HepG2 (cell line): ENCODE data around the gene GAB3. TPM values are rescaled to one million over a fixed set of nuclear protein-coding genes. Genes with fewer than 3 reads are reported as not detected.

Source experiments
- ATAC-seq: fragments of 200-7000 bp; cut with Tn5 transposase; 3 replicates; pipeline ENCODE4 v1.9.1; 2020; ENCODE audit warnings: mild to moderate bottlenecking, moderate library complexity
- BruUV-seq: library from RNA; stranded (reverse); fragments of 400-500 nt; replicated peaks from 2 replicates; lab custom pipeline; 2021; lab: Mats Ljungman, UMichigan
- CTCF ChIA-PET: fragments of 300-600 bp; formaldehyde crosslinking; extraction: SDS; loops from one replicate; lab custom pipeline; 2021; ENCODE audit warnings: low total read pairs, inconsistent platforms, low intra/inter-chr PET ratio; lab: Yijun Ruan, JAX
- POLR2A ChIA-PET: fragments of 350-600 bp; sonication (Branson Sonifier 250); formaldehyde crosslinking; loops from one replicate; lab custom pipeline; 2020; ENCODE audit warnings: antibody characterized with exemption, inconsistent platforms; lab: Yijun Ruan, JAX
- DNase-seq: peaks from one replicate; pipeline ENCODE4 v3.0.0-alpha.2; 2015; ENCODE audit warnings: low spot score
- FAIRE-seq: peaks from 3 replicates; lab custom pipeline; 2011; peaks lifted over from hg19 to GRCh38; lab: Jason Lieb, UNC
- H2AFZ ChIP-seq: one replicate; pipeline ENCODE4 v1.6.1; 2011; ENCODE audit warnings: low read length, inconsistent platforms
- H3K27ac ChIP-seq: fragments of 300-600 bp; 3 replicates; pipeline ENCODE4 v1.8.0; 2011; ENCODE audit warnings: mixed run types, mild to moderate bottlenecking, mixed read lengths, low read length, inconsistent platforms; ENCODE audit not compliant: insufficient read depth; ENCODE audit errors: extremely low read length
- H3K27me3 ChIP-seq, 2 experiments: fragments of 200-600 bp in 1 of 2; 2 replicates in 1 of 2; 3 replicates in 1 of 2; pipeline versions ENCODE4 v1.6.0 to v1.8.0; 2011; ENCODE audit warnings: low read length in 2 of 2, mild to moderate bottlenecking in 2 of 2, moderate library complexity in 2 of 2, inconsistent platforms in 1 of 2; ENCODE audit not compliant: insufficient read depth in 2 of 2, control insufficient read depth in 1 of 2
- H3K36me3 ChIP-seq, 2 experiments: fragments of 200-600 bp in 1 of 2; replicated peaks in 1 of 2; 2 replicates in 1 of 2; 3 replicates in 1 of 2; pipeline versions ENCODE4 v1.5.1 to v1.8.0; 2011; ENCODE audit warnings: low read length in 2 of 2, inconsistent platforms in 1 of 2; ENCODE audit not compliant: insufficient read depth in 2 of 2, control insufficient read depth in 1 of 2
- H3K4me1 ChIP-seq: 2 replicates; pipeline ENCODE4 v1.5.1; 2012; ENCODE audit warnings: low read length, inconsistent platforms; ENCODE audit not compliant: insufficient read depth
- H3K4me2 ChIP-seq: 2 replicates; pipeline ENCODE4 v1.6.0; 2011; ENCODE audit warnings: low read depth, low read length, inconsistent platforms
- H3K4me3 ChIP-seq, 3 experiments: fragments of 200-600 bp in 1 of 3; sonication (generic), shearing (Covaris generic) in 1 of 3; replicated peaks in 1 of 3; 2 replicates each; pipeline ENCODE4 v1.5.1; 2011 to 2016; ENCODE audit warnings: low read length in 3 of 3, inconsistent platforms in 2 of 3, low read depth in 2 of 3, mild to moderate bottlenecking in 2 of 3, control low read depth in 1 of 3, mixed read lengths in 1 of 3; ENCODE audit not compliant: insufficient read depth in 1 of 3
- H3K79me2 ChIP-seq: one replicate; pipeline ENCODE4 v1.6.1; 2011; ENCODE audit warnings: low read length, inconsistent platforms; ENCODE audit not compliant: insufficient read depth
- H3K9ac ChIP-seq: 2 replicates; pipeline ENCODE4 v1.6.0; 2011; ENCODE audit warnings: mild to moderate bottlenecking, low read depth, low read length, inconsistent platforms; ENCODE audit not compliant: insufficient read depth
- H3K9me3 ChIP-seq: 2 replicates; pipeline ENCODE4 v1.5.1; 2012; ENCODE audit warnings: mild to moderate bottlenecking, low read length
- H4K20me1 ChIP-seq: 2 replicates; pipeline ENCODE4 v1.6.0; 2011; ENCODE audit warnings: inconsistent platforms, mild to moderate bottlenecking, low read length, moderate library complexity; ENCODE audit not compliant: insufficient read depth
- HMG20A ChIP-seq: IDR thresholded peaks from 2 replicates; pipeline ENCODE4 v1.6.1; 2016; ENCODE audit warnings: borderline replicate concordance
- IKZF5 ChIP-seq: IDR thresholded peaks from 2 replicates; pipeline ENCODE4 v1.6.1; 2018; ENCODE audit warnings: missing genetic modification reagents, mild to moderate bottlenecking, missing compliant biosample characterization
- JARID2 ChIP-seq: sonication (generic); formaldehyde crosslinking; IDR thresholded peaks from 2 replicates; pipeline ENCODE4 v1.8.1; 2023; ENCODE audit warnings: missing genetic modification reagents, inconsistent platforms; ENCODE audit not compliant: insufficient replicate concordance
- MEIS2 ChIP-seq: sonication (generic); formaldehyde crosslinking; IDR thresholded peaks from 2 replicates; pipeline ENCODE4 v1.9.0; 2021; ENCODE audit warnings: mild to moderate bottlenecking, missing genetic modification reagents
- SNAI1 ChIP-seq: sonication (generic); formaldehyde crosslinking; IDR thresholded peaks from 2 replicates; pipeline ENCODE4 v1.5.0; 2020; ENCODE audit warnings: mild to moderate bottlenecking, missing genetic modification reagents, borderline replicate concordance
- SP5 ChIP-seq: IDR thresholded peaks from 2 replicates; pipeline ENCODE4 v1.6.1; 2016; ENCODE audit warnings: low read depth, borderline replicate concordance
- TOE1 ChIP-seq: sonication (generic); formaldehyde crosslinking; IDR thresholded peaks from 2 replicates; pipeline ENCODE4 v1.4.0; 2020; ENCODE audit warnings: mild to moderate bottlenecking, missing genetic modification reagents
- TSC22D2 ChIP-seq: sonication (generic); formaldehyde crosslinking; IDR thresholded peaks from 2 replicates; pipeline ENCODE4 v1.5.1; 2020; ENCODE audit warnings: missing genetic modification reagents, mild to moderate bottlenecking, borderline replicate concordance
- ZBTB7A ChIP-seq: sonication (generic); formaldehyde crosslinking; IDR thresholded peaks from 2 replicates; pipeline ENCODE4 v1.8.0; 2022; ENCODE audit warnings: mild to moderate bottlenecking, missing genetic modification reagents
- ZNF235 ChIP-seq: sonication (generic); formaldehyde crosslinking; IDR thresholded peaks from 2 replicates; pipeline ENCODE4 v1.8.1; 2023; ENCODE audit warnings: mild to moderate bottlenecking, missing genetic modification reagents, borderline replicate concordance
- ZNF556 ChIP-seq: sonication (generic); formaldehyde crosslinking; IDR thresholded peaks from 2 replicates; pipeline ENCODE4 v1.4.0; 2020; ENCODE audit warnings: mild to moderate bottlenecking, missing genetic modification reagents, borderline replicate concordance
- ZNF563 ChIP-seq: sonication (generic); formaldehyde crosslinking; IDR thresholded peaks from 2 replicates; pipeline ENCODE4 v1.8.0; 2022; ENCODE audit warnings: mild to moderate bottlenecking, moderate library complexity, missing genetic modification reagents
- ZNF570 ChIP-seq: sonication (generic); formaldehyde crosslinking; IDR thresholded peaks from 2 replicates; pipeline ENCODE4 v1.4.0; 2020; ENCODE audit warnings: mild to moderate bottlenecking, missing genetic modification reagents, borderline replicate concordance
- ZNF614 ChIP-seq: IDR thresholded peaks from 2 replicates; pipeline ENCODE4 v1.6.1; 2018; ENCODE audit warnings: missing biosample characterization, missing genetic modification reagents, inconsistent platforms, borderline replicate concordance
- whole genome bisulfite sequencing: methylation state at CpG from one replicate; pipeline ENCODE4 v1.1.6; 2017; ENCODE audit warnings: low lambda C conversion rate; 5-methylcytosine and 5-hydroxymethylcytosine counted together
- in situ Hi-C: cut with HindIII; loops from 2 replicates; pipeline ENCODE4 v1.10.0; 2017; ENCODE audit warnings: low pct_unique_long_range_greater_than_20kb; ENCODE audit not compliant: extremely low pct_ligation_motif_present
- intact Hi-C: fragments of 100-400 bp; cut with micrococcal nuclease; formaldehyde crosslinking; loops from one replicate; pipeline ENCODE4 v1.10.0; 2022; ENCODE audit not compliant: unreplicated experiment
- polyA plus RNA-seq, 8 experiments: library from polyadenylated mRNA; depleted of rRNA in 3 of 8; stranded (reverse) in 7 of 8; unstranded in 1 of 8; fragments of >200 nt; fragmentation: Illumina TruSeq in 4 of 8; extraction: Trizol in 4 of 8; gene quantifications; 2 replicates each; pipeline versions ENCODE4 v1.2.1 to v1.2.3, GENCODE V29; 2011 to 2016; ENCODE audit warnings: low read depth in 4 of 8, missing spikeins in 1 of 8, mixed read lengths in 1 of 8; ENCODE audit not compliant: insufficient read depth in 1 of 8
- total RNA-seq, 5 experiments: library from RNA; depleted of rRNA; stranded (reverse); fragments of >200 nt; fragmentation: Illumina TruSeq; extraction: Trizol; gene quantifications; 2 replicates each; pipeline ENCODE4 v1.2.3, GENCODE V29; 2016; ENCODE audit warnings: low read depth in 1 of 5

Gene GAB3
- total and polyA plus RNA-seq, 2 of the 13 experiments (the other 11 are each of a cell fraction or from before 2014, with no cell fraction given) = not detected

- no peak overlapping the region for H3K4me2 ChIP-seq
- ChIA-PET CTCF (no interaction called here), POLR2A (no interaction called here)
- intact Hi-C loops (no loop called here), in situ Hi-C loops (no loop called here)
- 0 out of 5 replicates have a peak, but pooled peaks cover 2 to 8% of the 10 kb centered on the region in 2 experiments for H3K27me3 ChIP-seq
- FAIRE-seq = no peak
- H3K4me3 ChIP-seq = no peak overlapping the region
- no peak overlapping the region for H3K27ac ChIP-seq
- no peak for DNase-seq
- H3K9ac ChIP-seq = no peak overlapping the region
- no peaks in the 10 kb centered on the region for H3K4me1 ChIP-seq
- no peaks in the 10 kb centered on the region for H3K36me3 ChIP-seq
- no peak for TF ChIP-seq TOE1
- no peak for TF ChIP-seq TSC22D2 (CRISPR knock-in tag)
- TF ChIP-seq ZNF556 (CRISPR knock-in tag) = no peak
- TF ChIP-seq HMG20A (CRISPR knock-in tag) = no peak
- no peak for TF ChIP-seq IKZF5
- TF ChIP-seq ZNF563 (CRISPR knock-in tag) = no peak
- no peak for TF ChIP-seq MEIS2 (CRISPR knock-in tag)
- TF ChIP-seq SP5 = no peak
- no peak for TF ChIP-seq ZNF614 (CRISPR knock-in tag)
- no peak for TF ChIP-seq SNAI1 (CRISPR knock-in tag)
- no peak for TF ChIP-seq ZNF570 (CRISPR knock-in tag)
- no peak for TF ChIP-seq ZBTB7A (CRISPR knock-in tag)
- TF ChIP-seq ZNF235 (CRISPR knock-in tag) = no peak
- TF ChIP-seq JARID2 = no peak
- no CpG with 5 or more reads among the region's 13 CpGs for WGBS
- no peak for ATAC-seq
- H2AFZ ChIP-seq = no peak overlapping the region
- no peaks in the 10 kb centered on the region for H3K79me2 ChIP-seq
- no peaks in the 10 kb centered on the region for H3K9me3 ChIP-seq
- no peaks in the 10 kb centered on the region for H4K20me1 ChIP-seq
- no TSS peak for BruUV-seq
These were observed 100.7 kb downstream of the GAB3 start for GRCh38 chrX:154650221-154650510.
